ENCODE measurements around the gene RCSD1. TPM values are rescaled to one million over a fixed set of nuclear protein-coding genes. Genes with fewer than 3 reads are reported as not detected.
"Not testable (repeated sequence)": the region's sequence is repeated elsewhere in the genome, so short reads cannot be mapped to it uniquely, and the experiment has no call there.

The RCSD1 gene
- total and polyA plus RNA-seq, 12 donors, result 3.3 to 15.4 (median 9.4) TPM

- TF ChIP-seq, protein P1, sequence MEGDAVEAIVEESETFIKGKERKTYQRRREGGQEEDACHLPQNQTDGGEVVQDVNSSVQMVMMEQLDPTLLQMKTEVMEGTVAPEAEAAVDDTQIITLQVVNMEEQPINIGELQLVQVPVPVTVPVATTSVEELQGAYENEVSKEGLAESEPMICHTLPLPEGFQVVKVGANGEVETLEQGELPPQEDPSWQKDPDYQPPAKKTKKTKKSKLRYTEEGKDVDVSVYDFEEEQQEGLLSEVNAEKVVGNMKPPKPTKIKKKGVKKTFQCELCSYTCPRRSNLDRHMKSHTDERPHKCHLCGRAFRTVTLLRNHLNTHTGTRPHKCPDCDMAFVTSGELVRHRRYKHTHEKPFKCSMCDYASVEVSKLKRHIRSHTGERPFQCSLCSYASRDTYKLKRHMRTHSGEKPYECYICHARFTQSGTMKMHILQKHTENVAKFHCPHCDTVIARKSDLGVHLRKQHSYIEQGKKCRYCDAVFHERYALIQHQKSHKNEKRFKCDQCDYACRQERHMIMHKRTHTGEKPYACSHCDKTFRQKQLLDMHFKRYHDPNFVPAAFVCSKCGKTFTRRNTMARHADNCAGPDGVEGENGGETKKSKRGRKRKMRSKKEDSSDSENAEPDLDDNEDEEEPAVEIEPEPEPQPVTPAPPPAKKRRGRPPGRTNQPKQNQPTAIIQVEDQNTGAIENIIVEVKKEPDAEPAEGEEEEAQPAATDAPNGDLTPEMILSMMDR (IDR thresholded peaks at IDR 0.05), result no peak
- no peak for TF ChIP-seq POLR2A (IDR thresholded peaks at IDR 0.05)
Measured at GRCh38 chr1:167738158-167738557, 108.1 kb downstream of the RCSD1 start.

DNA sequence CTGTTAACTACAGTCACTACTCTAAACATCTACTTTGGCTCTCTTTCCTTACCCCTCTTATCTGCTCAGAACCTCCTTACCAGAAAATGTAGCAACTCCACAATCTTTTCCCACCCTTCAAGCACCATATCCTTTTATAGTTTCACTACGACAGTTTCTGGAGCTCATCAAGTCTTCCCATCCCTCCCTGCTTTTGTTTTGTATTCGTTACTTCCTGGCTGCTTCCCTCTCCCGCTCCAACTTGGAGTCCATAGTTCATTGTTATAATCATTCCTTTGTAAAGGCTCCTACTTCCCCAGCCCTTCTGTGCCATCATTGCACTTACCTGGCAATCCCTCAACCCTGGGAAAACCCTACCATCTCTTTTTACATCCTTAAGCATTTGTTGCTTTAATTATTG, 109.7 kb downstream of the RCSD1 start:
- H3K4me3 ChIP-seq, result no peak overlapping the region
- no peak for TF ChIP-seq POLR2A (IDR thresholded peaks at IDR 0.05)
- TF ChIP-seq, protein P1 (IDR thresholded peaks at IDR 0.05), result no peak
- no peak for DNase-seq
- H3K27me3 ChIP-seq, result no peaks in the 10 kb centered on the region
- peaks cover 0 to 4% of the 10 kb centered on the region in 2 donors for H3K4me1 ChIP-seq (replicated peaks in 1 of 2)
- WGBS, 4 donors, result 76 to 83% (median 78%) methylated on average over 3 of the region's 3 CpGs
- H3K36me3 ChIP-seq (replicated peaks in 1 of 2), result no peaks in the 10 kb centered on the region
- no peak overlapping the region for H3K27ac ChIP-seq
- intact Hi-C loops (cut with DNase I), result no loop called here
- H3K9me3 ChIP-seq (replicated peaks in 1 of 3), result no peaks in the 10 kb centered on the region

More at GRCh38 chr1:167738158-167738557, 108.1 kb downstream of the RCSD1 start:
- Histone ChIP-seq H3K36me3 (replicated peaks in 1 of 2) (no peaks in the 10 kb centered on the region), H3K4me1 (replicated peaks in 1 of 2) (peaks cover 0 to 4% of the 10 kb centered on the region in 2 donors), H3K27me3 (no peaks in the 10 kb centered on the region), H3K4me3 (no peak overlapping the region), H3K27ac (no peak overlapping the region), H3K9me3 (replicated peaks in 1 of 3) (no peaks in the 10 kb centered on the region)
- 96 to 98% (median 97%) methylated on average over 8 of the region's 8 CpGs for WGBS, 4 donors
- DNase-seq, result no peak
- intact Hi-C loops (cut with DNase I), result no loop called here

DNA sequence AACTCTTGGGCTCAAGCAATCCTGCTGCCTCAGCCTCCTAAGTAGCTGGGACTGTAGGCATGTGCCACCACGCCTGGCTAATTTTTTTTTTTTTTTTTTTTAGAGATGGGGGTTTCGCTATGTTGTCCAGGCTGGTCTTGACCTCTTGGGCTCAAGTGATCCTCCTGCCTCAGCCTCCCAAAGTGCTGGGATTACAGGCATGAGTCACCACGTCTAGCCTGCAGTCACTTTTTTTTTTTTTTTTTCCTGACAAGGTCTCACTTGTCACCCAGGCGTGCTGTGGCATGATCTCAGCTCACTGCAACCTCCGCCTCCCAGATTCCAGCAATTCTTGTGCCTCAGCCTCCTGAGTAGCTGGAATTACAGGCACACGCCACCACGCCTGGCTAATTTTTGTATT, 111.1 kb downstream of the RCSD1 start:
- WGBS, 4 donors, result 85 to 91% (median 89%) methylated on average over 7 of the region's 7 CpGs
- intact Hi-C loops (cut with DNase I); H3K9me3 ChIP-seq (replicated peaks in 1 of 3); H3K4me3 ChIP-seq; H3K27ac ChIP-seq; H3K27me3 ChIP-seq; DNase-seq; H3K4me1 ChIP-seq (replicated peaks in 1 of 2); H3K36me3 ChIP-seq (replicated peaks in 1 of 2): not testable (repeated sequence)

DNA sequence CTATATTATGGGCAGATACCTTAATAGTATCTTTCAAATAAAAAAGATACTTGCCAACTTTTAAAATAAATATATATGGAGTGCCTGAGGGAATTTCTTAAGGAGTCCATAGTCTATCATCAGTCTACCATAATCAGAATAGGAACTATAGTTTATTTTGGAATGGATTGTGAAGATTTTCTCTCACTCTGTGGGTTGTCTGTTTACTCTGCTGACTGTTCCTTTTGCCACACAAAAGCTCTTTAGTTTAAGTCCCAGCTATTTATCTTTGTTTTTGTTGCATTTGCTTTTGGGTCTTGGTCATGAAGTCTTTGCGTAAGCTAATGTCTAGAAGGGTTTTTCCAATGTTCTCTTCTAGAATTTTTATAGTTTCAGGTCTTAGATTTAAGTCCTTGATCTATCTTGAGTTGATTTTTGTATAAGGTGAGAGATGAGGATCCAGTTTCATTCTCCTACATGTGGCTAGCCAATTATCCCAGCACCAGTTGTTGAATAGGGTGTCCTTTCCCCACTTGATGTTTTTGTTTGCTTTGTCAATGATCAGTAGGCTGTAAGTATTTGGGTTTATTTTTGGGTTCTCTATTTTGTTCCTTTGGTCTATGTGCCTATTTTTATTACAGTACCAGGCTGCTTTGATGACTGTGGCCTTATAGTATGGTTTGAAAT, 112.5 kb downstream of the RCSD1 start:
- H3K9me3 ChIP-seq (replicated peaks in 1 of 3); H3K36me3 ChIP-seq (replicated peaks in 1 of 2); H3K4me1 ChIP-seq (replicated peaks in 1 of 2); H3K4me3 ChIP-seq; intact Hi-C loops (cut with DNase I); H3K27me3 ChIP-seq; H3K27ac ChIP-seq; DNase-seq: not testable (repeated sequence)
- 90 to 97% (median 94%) methylated on average over 1 of the region's 1 CpG for WGBS, 4 donors

DNA sequence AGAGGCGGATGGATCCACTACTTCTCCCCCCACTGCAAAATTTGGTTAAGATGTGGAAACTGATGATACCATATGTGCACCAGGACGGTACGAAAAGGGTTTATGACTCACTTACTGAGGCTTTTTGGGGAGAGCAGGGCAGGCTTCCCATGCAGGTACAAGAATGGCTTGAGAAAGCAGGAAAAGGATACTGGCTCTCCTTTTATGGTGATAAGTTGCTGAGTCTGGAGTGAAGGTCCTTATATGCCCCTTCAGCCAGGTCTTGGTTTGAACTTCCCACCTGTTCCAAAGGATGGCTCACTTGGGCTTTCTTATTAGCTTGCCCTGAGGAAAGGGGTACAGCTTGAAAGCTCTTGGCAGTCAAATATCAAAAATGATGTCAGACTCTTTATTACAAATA, 114.9 kb downstream of the RCSD1 start:
- H3K4me3 ChIP-seq, result no peak overlapping the region
- intact Hi-C loops (cut with DNase I), result no loop called here
- no peaks in the 10 kb centered on the region for H3K36me3 ChIP-seq (replicated peaks in 1 of 2)
- H3K9me3 ChIP-seq (replicated peaks in 1 of 3), result no peaks in the 10 kb centered on the region
- DNase-seq, result no peak
- H3K4me1 ChIP-seq (replicated peaks in 1 of 2), result peaks cover 6 to 10% of the 10 kb centered on the region in 2 donors
- 94 to 99% (median 97%) methylated on average over 3 of the region's 3 CpGs for WGBS, 4 donors
- TF ChIP-seq, protein P1 (IDR thresholded peaks at IDR 0.05), result no peak
- no peak for TF ChIP-seq POLR2A (IDR thresholded peaks at IDR 0.05)
- no peaks in the 10 kb centered on the region for H3K27me3 ChIP-seq
- H3K27ac ChIP-seq, result no peak overlapping the region
